Smooth muscle cell (in vitro differentiated cells): ENCODE results near the gene VSTM1. TPM values are rescaled to one million over a fixed set of nuclear protein-coding genes. Genes with fewer than 3 reads are reported as not detected.

Experiments
- DNase-seq: peaks from one replicate; lab custom pipeline; 2025; ENCODE audit not compliant: unreplicated experiment; lab: John Stamatoyannopoulos, UW
- H2AFZ ChIP-seq: fragments of 200-600 bp; sonication (generic); 2 replicates; pipeline ENCODE4 v1.6.0; 2016; ENCODE audit warnings: antibody characterized with exemption, low read depth, mild to moderate bottlenecking
- H3F3A ChIP-seq: fragments of 200-600 bp; sonication (generic); 2 replicates; pipeline ENCODE4 v1.6.0; 2017; ENCODE audit warnings: antibody characterized with exemption, low read depth
- H3K27ac ChIP-seq: fragments of 200-600 bp; sonication (generic); 2 replicates; pipeline ENCODE4 v1.5.1; 2016; ENCODE audit warnings: low read depth, mild to moderate bottlenecking
- H3K27me3 ChIP-seq: fragments of 200-600 bp; sonication (generic); 2 replicates; pipeline ENCODE4 v1.6.1; 2016; ENCODE audit warnings: low read depth, mild to moderate bottlenecking
- H3K36me3 ChIP-seq: fragments of 200-600 bp; sonication (generic); 2 replicates; pipeline ENCODE4 v1.5.1; 2016; ENCODE audit warnings: low read depth
- H3K4me1 ChIP-seq: fragments of 200-600 bp; sonication (generic); 2 replicates; pipeline ENCODE4 v1.5.1; 2016; ENCODE audit warnings: low read depth
- H3K4me2 ChIP-seq: fragments of 200-600 bp; sonication (generic); 2 replicates; pipeline ENCODE4 v1.6.0; 2016; ENCODE audit warnings: mild to moderate bottlenecking
- H3K4me3 ChIP-seq: fragments of 200-600 bp; sonication (generic); 2 replicates; pipeline ENCODE4 v1.5.1; 2016; ENCODE audit warnings: mild to moderate bottlenecking
- H3K79me2 ChIP-seq: fragments of 200-600 bp; sonication (generic); 2 replicates; pipeline ENCODE4 v1.6.0; 2016; ENCODE audit warnings: low read depth, mild to moderate bottlenecking
- H3K9ac ChIP-seq: fragments of 200-600 bp; sonication (generic); 2 replicates; pipeline ENCODE4 v1.6.0; 2016; ENCODE audit warnings: low read depth
- H3K9me3 ChIP-seq: fragments of 200-600 bp; sonication (generic); replicated peaks from 2 replicates; pipeline ENCODE4 v1.5.1; 2016; ENCODE audit warnings: low read depth
- H4K20me1 ChIP-seq: fragments of 200-600 bp; sonication (generic); 2 replicates; pipeline ENCODE4 v1.6.0; 2016; ENCODE audit warnings: low read depth
- WGBS: methylation state at CpG from one replicate; pipeline ENCODE4 v1.1.7; 2016; ENCODE audit warnings: low lambda C conversion rate; 5-methylcytosine and 5-hydroxymethylcytosine counted together
- polyA plus RNA-seq: library from polyadenylated mRNA; unstranded; fragments of >200 nt; fragmentation: Nextera tagmentation; extraction: Ambion mirVana; gene quantifications from 2 replicates; pipeline ENCODE4 v1.2.1, GENCODE V29; 2016
- total RNA-seq: library from RNA; depleted of rRNA; stranded (reverse); fragments of >200 nt; gene quantifications from 2 replicates; pipeline ENCODE4 v1.2.3, GENCODE V29; 2014
- TF ChIP-seq, protein P1 (sequence below): fragments of 200-600 bp; sonication (generic); IDR thresholded peaks from 2 replicates; pipeline ENCODE4 v1.5.1; 2017; ENCODE audit warnings: borderline replicate concordance, mild to moderate bottlenecking, antibody characterized with exemption; ENCODE audit not compliant: insufficient read depth, poor library complexity, severe bottlenecking

Gene VSTM1
- total and polyA plus RNA-seq, 2 experiments from 2014 or later = not detected

DNA sequence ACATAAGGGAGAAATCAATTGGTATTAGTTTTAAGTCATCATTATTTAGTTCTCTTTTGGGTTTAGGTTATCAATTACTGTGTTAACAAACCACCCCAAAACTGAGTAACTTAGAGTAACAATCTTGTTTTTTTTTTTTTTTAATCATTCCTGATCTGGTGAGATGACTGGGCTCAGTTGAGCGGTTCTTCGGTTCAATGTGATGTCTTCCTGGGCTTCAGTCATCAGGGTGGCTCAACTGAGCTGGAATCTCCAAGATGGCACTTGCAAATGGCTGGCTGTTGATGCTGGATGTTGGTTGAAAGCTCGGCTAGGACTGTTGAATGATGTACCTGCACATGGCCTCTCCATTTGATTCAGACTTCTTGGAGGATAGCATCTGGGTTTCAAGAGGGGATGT lies 20.7 kb upstream of the VSTM1 start:
- Histone ChIP-seq H3K9ac (no peak overlapping the region), H3F3A (no peaks in the 10 kb centered on the region), H3K4me2 (no peak overlapping the region), H3K4me3 (no peak overlapping the region), H4K20me1 (no peaks in the 10 kb centered on the region), H3K36me3 (no peaks in the 10 kb centered on the region), H3K9me3 (no peaks in the 10 kb centered on the region), H3K4me1 (no peaks in the 10 kb centered on the region), H3K79me2 (no peaks in the 10 kb centered on the region), H3K27me3 (no peaks in the 10 kb centered on the region), H2AFZ (no peak overlapping the region), H3K27ac (no peak overlapping the region)
- 93% methylated on average over 3 of the region's 3 CpGs for WGBS
- TF ChIP-seq, protein P1, sequence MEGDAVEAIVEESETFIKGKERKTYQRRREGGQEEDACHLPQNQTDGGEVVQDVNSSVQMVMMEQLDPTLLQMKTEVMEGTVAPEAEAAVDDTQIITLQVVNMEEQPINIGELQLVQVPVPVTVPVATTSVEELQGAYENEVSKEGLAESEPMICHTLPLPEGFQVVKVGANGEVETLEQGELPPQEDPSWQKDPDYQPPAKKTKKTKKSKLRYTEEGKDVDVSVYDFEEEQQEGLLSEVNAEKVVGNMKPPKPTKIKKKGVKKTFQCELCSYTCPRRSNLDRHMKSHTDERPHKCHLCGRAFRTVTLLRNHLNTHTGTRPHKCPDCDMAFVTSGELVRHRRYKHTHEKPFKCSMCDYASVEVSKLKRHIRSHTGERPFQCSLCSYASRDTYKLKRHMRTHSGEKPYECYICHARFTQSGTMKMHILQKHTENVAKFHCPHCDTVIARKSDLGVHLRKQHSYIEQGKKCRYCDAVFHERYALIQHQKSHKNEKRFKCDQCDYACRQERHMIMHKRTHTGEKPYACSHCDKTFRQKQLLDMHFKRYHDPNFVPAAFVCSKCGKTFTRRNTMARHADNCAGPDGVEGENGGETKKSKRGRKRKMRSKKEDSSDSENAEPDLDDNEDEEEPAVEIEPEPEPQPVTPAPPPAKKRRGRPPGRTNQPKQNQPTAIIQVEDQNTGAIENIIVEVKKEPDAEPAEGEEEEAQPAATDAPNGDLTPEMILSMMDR = no peak
- DNase-seq = no peak

DNA sequence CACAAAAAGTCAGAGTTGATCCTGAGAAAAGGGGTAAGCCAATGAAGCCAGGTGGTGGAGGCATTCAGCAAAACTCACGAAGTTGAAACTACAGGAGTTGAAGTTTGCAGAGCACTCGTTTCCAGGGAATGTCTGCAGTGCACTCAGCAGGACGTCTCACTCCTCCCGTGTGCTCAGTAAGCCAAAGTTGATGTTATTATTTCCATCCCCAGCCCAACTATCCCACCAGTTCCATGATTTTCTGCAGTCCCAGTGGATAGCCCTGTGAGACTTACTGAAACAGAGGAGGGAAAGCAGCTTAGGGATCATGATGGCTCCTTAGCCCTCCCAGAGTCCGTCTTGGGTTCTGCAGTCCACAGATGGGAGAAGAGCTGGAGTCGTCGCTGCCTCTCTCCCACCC lies 17.3 kb upstream of the VSTM1 start, which contains the start of gene TARM1:
Gene TARM1 (minus strand): TSS at position 334 of the 400 bp plus-strand sequence. CDS start 25 bp downstream, at position 309.
- no peaks in the 10 kb centered on the region for H3K27me3 ChIP-seq
- H3K27ac ChIP-seq = no peak within 1 kb of the TSS
- no peaks in the 10 kb centered on the region for H3F3A ChIP-seq
- no peaks in the 10 kb centered on the region for H3K79me2 ChIP-seq
- DNase-seq = no peak
- no peaks in the 10 kb centered on the region for H4K20me1 ChIP-seq
- no peaks in the 10 kb centered on the region for H3K36me3 ChIP-seq
- TF ChIP-seq, protein P1 = no peak
- no peak within 1 kb of the TSS for H3K4me2 ChIP-seq
- no peak within 1 kb of the TSS for H2AFZ ChIP-seq
- no peak within 1 kb of the TSS for H3K9ac ChIP-seq
- H3K9me3 ChIP-seq = no peaks in the 10 kb centered on the region
- no peak within 1 kb of the TSS for H3K4me3 ChIP-seq
- no peaks in the 10 kb centered on the region for H3K4me1 ChIP-seq
- WGBS = 91% methylated on average over 7 of the region's 7 CpGs

DNA sequence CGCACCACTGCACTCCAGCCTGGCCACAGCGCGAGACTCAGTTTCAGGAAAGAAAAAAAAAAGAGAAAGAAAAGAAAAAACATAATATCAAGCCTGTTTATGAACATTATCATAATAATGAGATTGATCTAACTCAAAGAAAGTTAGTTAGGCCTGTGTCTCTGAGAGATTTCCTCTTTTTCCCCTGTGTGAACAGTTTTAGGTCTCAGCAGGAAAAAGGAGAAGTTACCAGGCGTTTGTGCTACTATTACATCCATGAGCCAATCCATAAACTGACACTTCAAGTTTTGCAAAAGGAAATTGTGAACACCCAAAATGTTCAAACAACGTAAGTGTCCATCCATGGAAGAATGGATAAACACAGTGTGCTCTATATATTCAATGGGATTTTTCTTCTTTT lies 13.6 kb upstream of the VSTM1 start:
- TF ChIP-seq, protein P1 = no peak
- Histone ChIP-seq H3K9me3 (no peaks in the 10 kb centered on the region), H3K36me3 (no peaks in the 10 kb centered on the region), H3K4me2 (no peak overlapping the region), H3F3A (no peaks in the 10 kb centered on the region), H4K20me1 (no peaks in the 10 kb centered on the region), H3K79me2 (no peaks in the 10 kb centered on the region), H3K4me1 (no peaks in the 10 kb centered on the region), H3K9ac (no peak overlapping the region), H3K4me3 (no peak overlapping the region), H3K27ac (no peak overlapping the region), H3K27me3 (no peaks in the 10 kb centered on the region), H2AFZ (no peak overlapping the region)
- DNase-seq = no peak
- 91% methylated on average over 5 of the region's 5 CpGs for WGBS

DNA sequence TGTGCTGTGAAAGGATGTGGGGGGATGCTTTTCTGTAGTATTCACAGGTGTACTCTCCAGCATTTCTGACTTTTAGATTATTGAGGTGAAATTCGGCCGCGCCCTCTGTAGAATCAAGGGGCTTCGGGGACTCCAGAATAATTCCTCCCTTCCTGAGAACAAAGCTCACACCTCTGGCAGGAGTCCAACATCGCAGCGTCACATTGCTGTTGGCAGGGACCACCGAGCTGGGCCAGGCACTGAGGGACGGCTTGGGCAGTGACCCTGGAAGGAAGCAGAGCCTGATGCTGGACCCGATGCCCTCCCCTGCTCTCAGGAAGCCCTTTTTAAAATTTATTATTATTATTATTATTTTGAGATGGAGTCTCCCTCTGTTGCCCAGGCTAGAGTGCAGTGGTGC lies 11.2 kb upstream of the VSTM1 start:
- H3K27me3 ChIP-seq = no peaks in the 10 kb centered on the region
- no peaks in the 10 kb centered on the region for H3K4me1 ChIP-seq
- no peak overlapping the region for H3K4me2 ChIP-seq
- no peak overlapping the region for H2AFZ ChIP-seq
- H3K79me2 ChIP-seq = no peaks in the 10 kb centered on the region
- no peak overlapping the region for H3K9ac ChIP-seq
- TF ChIP-seq, protein P1 = no peak
- no peak overlapping the region for H3K4me3 ChIP-seq
- H3K9me3 ChIP-seq = no peaks in the 10 kb centered on the region
- no peaks in the 10 kb centered on the region for H3K36me3 ChIP-seq
- no peak overlapping the region for H3K27ac ChIP-seq
- 90% methylated on average over 9 of the region's 9 CpGs for WGBS
- H4K20me1 ChIP-seq = no peaks in the 10 kb centered on the region
- DNase-seq = no peak
- no peaks in the 10 kb centered on the region for H3F3A ChIP-seq
